Measurements from ENCODE around the gene CTPS1.

DNA sequence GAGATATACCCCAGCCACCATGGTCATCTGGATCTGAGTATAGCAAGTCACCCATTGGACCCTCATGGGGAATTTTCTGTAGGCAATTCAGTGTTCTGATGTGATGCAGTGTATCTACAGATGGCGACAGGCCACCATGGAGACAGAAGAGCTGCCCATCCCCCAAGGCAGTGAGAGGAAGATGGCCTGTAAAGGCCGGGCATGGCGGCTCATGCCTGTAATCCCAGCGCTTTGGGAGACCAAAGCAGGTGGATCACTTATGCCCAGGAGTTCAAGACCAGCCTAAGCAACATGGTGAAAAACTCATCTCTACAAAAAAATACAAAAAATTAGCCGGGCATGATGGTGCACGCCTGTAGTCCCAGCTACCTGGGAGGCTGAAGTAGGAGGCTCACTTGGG is 41.1 kb upstream of the CTPS1 start:
- no peak for TF ChIP-seq CTCF (IDR thresholded peaks at IDR 0.05)
- TF ChIP-seq POLR2AphosphoS5 (IDR thresholded peaks at IDR 0.05) = no peak
- no peak for TF ChIP-seq POLR2A (IDR thresholded peaks at IDR 0.05; ENCODE audit: low read depth)
